ENCODE results near the gene FPGT. TPM values are rescaled to one million over a fixed set of nuclear protein-coding genes. Genes with fewer than 3 reads are reported as not detected.
"Not testable (repeated sequence)": the region's sequence is repeated elsewhere in the genome, so short reads cannot be mapped to it uniquely, and the experiment has no call there.

The FPGT gene
- 14.9 TPM for total RNA-seq
- long read RNA-seq, transcript FPGT-202 (4 exons, 3,254 nt): major isoform, 13 of 13 reads
- long read RNA-seq, partial matches to known transcripts: 0 of 13 reads
- long read RNA-seq, other reads (novel, unspliced or antisense): 0 of 13 reads

GRCh38 chr1:74197657-74198552 lies at the start of gene FPGT, which contains the start of gene LRRIQ3:
TSS of gene FPGT (plus strand) at chr1:74198242. CDS start at chr1:74198279, 37 bp downstream.
TSS of gene LRRIQ3 (minus strand) at chr1:74198176. CDS start at chr1:74183684, 14,492 bp downstream.
- DNase-seq (ENCODE audit: low spot score): peak; percentile 96

DNA sequence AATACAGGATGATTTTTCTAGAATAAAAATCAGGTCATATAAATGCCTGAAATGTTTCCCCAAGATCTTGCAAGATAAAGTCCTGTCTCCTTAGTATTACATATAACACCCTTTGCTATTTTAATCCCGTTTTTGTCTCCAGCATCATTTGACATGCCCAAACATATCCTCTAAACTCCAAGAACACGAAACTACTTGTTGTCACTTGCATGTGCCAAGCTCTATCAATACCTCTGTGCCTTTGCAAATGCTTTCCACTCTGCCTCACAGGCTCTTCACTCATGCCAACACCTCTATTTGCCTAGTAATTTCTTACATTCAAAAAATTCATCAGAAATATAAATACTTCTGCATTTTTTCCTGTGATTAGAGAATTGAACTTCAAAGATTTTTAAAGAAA lies 38.0 kb upstream of the FPGT start:
- intact Hi-C loops (cut with DNase I): no loop called here
- no peak for DNase-seq (ENCODE audit: low spot score)

More at GRCh38 chr1:74197657-74198552, at the start of gene FPGT, which contains the start of gene LRRIQ3:
- intact Hi-C loops (cut with DNase I): loop anchor here (2.0 kb wide), 1 partner anchor 273 kb away; no protein-coding TSS in a partner anchor

GRCh38 chr1:74161497-74161896 lies 36.5 kb upstream of the FPGT start:
- no peak for DNase-seq (ENCODE audit: low spot score)
- intact Hi-C loops (cut with DNase I): no loop called here

DNA sequence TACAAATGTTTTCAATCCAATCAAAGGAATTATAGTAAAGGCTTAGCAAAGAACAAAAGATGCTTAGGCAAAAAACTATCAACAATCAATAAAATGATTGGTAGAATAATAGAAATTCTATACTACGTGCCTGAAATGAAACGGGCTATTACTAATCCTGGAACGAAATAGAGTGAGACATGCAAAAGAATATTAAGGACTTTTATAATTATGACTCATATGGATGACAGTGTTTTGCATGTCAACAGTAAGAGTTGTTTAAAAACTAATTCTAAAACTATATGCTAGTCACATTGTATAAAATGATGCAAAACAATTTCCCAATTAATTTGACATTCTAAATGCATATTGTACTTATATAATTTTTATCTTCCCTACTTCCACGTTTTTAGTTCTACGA lies 35.7 kb upstream of the FPGT start:
- intact Hi-C loops (cut with DNase I): no loop called here
- no peak for DNase-seq (ENCODE audit: low spot score)

DNA sequence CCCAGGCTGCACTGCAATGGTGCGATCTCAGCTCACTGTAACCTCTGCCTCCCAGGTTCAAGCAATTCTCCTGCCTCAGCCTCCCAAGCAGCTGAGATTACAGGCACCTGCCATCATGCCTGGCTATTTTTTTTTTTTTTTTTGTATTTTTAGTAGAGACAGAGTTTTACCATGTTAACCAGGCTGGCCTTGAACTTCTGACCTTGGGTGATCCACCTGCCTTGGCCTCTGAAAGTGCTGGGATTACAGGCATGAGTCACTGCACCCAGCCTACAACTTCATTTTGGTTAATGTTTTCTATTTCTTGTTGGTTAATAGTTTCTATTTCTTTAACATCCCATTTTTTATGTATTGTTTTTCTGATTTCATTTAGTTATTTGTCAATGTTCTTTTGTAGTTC lies 23.6 kb upstream of the FPGT start:
- DNase-seq (ENCODE audit: low spot score); intact Hi-C loops (cut with DNase I): not testable (repeated sequence)

DNA sequence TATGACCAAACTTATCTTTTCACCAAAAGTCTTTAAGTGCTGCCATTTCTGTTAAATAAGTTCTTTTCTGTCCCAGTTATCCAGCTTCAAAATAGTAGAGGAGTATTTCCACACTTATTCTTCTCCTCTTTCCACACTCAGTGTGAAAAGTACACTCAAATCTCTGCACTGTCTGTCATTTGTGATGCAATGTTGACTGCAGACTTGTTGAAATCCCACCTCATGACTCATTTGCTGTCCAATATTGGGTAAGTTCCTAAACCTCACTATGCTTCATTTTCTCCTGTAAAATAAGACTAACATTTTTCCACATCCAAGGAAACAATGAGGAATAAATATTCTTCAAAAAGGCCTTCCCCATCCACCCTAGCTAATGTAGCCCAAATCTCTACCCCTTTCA lies 17.6 kb upstream of the FPGT start:
- intact Hi-C loops (cut with DNase I): no loop called here

DNA sequence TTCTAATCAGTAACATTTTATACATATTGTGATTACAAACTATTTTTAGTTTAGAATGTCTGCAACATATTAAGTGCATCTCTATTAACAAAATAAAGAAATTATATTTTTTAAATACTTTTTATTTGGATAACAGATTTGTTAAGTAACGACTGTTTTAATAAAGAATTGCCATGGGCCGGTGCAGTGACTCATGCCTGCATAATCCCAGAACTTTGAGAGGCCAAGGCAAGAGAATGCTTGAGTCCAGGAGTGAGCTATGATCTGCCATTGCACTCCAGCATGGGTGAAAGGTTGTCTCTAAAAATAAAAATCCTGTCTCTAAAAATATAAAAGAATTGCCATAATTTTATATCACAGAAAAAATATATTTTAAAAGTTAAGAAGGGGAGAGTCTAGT lies 4.1 kb upstream of the FPGT start:
- intact Hi-C loops (cut with DNase I): no loop called here
- DNase-seq (ENCODE audit: low spot score): no peak

More for the DNA sequence above, 17.6 kb upstream of the FPGT start:
- no peak for DNase-seq (ENCODE audit: low spot score)

- intact Hi-C loops (cut with DNase I): no loop called here
- DNase-seq (ENCODE audit: low spot score): no peak
These were observed 2.7 kb upstream of the FPGT start for GRCh38 chr1:74195339-74195738.

- no peak for DNase-seq (ENCODE audit: low spot score)
- intact Hi-C loops (cut with DNase I): no loop called here
These were observed 787 bp upstream of the FPGT start for GRCh38 chr1:74197255-74197654.

DNA sequence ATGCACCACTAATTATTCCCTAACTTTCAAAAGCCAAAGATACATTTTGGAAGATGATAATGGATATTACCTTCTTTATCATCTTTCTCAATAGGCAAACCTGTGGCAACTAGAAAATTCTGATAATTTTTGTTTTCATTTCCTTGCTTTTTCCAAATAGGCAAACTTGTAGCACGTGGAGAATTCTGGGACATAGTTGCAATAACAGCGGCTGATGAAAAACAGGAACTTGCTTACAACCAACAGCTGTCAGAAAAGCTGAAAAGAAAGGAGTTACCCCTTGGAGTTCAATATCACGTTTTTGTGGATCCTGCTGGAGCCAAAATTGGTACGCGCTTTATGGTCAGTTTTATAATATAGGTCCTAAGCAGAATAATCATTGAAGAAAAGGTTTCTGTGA lies 1.5 kb downstream of the FPGT start:
- no peak for DNase-seq (ENCODE audit: low spot score)
- intact Hi-C loops (cut with DNase I): loop anchor here (2.0 kb wide), 1 partner anchor 271 kb away; no protein-coding TSS in a partner anchor

- intact Hi-C loops (cut with DNase I): no loop called here
- DNase-seq (ENCODE audit: low spot score): no peak
These were observed 7.2 kb downstream of the FPGT start for GRCh38 chr1:74205266-74205665.

DNA sequence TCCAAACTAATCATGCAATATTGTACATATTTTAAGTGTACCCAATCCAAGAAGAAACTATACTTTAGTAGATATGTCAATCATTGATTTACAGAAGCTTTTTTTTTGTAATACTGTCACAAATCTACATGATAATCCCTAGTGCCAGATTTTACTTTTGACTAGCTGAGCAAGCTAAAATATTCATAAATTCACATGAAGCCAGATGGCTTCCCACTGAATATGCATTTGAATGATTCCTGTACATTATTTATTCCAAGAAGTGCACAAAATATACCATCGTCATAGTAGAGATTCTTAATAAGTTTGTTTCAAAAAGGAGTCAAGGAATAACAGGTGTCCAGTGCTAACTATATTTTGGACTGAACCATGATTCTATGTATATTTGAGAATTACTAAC lies 17.2 kb downstream of the FPGT start:
- intact Hi-C loops (cut with DNase I): no loop called here
- no peak for DNase-seq (ENCODE audit: low spot score)

- DNase-seq (ENCODE audit: low spot score): no peak
- intact Hi-C loops (cut with DNase I): no loop called here
These were observed 24.7 kb downstream of the FPGT start for GRCh38 chr1:74222701-74223100.

DNA sequence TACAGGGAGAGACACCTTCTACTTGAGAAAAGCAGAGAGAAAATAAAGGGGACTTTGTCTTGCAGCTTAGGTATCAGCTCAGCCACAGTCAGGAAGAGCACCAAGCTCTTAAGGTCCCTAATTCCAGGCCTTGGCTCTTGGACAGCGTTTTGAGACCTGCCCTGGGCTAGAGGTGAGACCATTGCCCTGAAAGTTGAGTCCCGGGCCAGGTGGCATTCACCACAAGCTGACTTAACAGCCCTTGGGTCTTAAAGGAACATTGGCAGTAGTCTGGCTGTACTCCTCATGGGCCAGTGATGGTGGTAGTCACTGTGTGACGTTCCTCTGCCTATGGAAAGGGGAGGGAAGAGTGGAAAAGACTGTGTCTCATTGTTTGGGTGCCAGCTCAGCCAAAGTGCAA lies 25.4 kb downstream of the FPGT start:
- intact Hi-C loops (cut with DNase I): no loop called here
- DNase-seq (ENCODE audit: low spot score): no peak

- intact Hi-C loops (cut with DNase I): loop anchor here (5.0 to 10.0 kb wide), 2 partner anchors 127 to 230 kb away; no protein-coding TSS in a partner anchor
- no peak for DNase-seq (ENCODE audit: low spot score)
These were observed 37.1 kb downstream of the FPGT start, which contains the start of gene TNNI3K for GRCh38 chr1:74235153-74235552. TSS of gene TNNI3K (plus strand) at chr1:74235387. CDS start at chr1:74235452, 65 bp downstream.

- intact Hi-C loops (cut with DNase I): loop anchor here (5.0 to 10.0 kb wide), 2 partner anchors 126 to 228 kb away; no protein-coding TSS in a partner anchor
- no peak for DNase-seq (ENCODE audit: low spot score)
These were observed 38.4 kb downstream of the FPGT start for GRCh38 chr1:74236440-74236839.

DNA sequence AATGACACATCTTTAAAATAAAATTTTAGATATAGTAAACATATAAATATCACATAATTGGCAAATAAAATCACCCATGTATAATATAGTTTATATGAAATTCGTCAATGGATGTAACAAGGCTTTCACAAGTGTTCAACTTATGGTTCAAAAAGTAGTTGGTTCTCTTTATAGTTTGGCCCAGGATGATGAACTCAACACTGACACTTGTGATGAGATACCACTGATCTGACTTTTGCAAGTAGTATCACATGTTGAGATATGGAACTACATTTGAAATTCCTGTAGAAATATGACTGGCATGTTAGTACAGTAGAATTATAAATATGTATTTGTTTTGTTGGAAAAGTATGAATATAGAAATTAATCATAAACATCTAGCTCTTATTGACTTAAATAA lies 39.0 kb downstream of the FPGT start:
- no peak for DNase-seq (ENCODE audit: low spot score)
- intact Hi-C loops (cut with DNase I): loop anchor here (5.0 to 10.0 kb wide), 2 partner anchors 125 to 228 kb away; no protein-coding TSS in a partner anchor

DNA sequence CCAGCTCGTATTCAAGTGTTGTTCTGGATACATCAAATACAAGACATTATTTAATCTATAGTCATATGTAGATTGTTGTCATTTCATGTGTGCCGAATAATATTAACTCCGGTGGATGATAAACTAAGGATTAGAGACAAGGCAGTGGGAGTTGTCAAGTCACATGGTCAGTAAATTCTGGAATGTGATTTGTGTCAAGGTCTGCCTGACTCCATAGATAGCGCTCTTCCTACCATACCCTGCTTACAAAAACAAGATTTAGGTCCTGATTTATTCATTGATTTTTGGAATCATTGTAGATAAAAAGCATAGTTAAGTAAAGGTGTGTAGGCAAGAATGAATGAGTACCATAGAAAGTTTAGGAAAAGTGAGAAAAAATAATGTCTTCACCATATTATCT lies 39.7 kb downstream of the FPGT start:
- DNase-seq (ENCODE audit: low spot score): no peak
- intact Hi-C loops (cut with DNase I): loop anchor here (5.0 to 10.0 kb wide), 2 partner anchors 125 to 227 kb away; no protein-coding TSS in a partner anchor

DNA sequence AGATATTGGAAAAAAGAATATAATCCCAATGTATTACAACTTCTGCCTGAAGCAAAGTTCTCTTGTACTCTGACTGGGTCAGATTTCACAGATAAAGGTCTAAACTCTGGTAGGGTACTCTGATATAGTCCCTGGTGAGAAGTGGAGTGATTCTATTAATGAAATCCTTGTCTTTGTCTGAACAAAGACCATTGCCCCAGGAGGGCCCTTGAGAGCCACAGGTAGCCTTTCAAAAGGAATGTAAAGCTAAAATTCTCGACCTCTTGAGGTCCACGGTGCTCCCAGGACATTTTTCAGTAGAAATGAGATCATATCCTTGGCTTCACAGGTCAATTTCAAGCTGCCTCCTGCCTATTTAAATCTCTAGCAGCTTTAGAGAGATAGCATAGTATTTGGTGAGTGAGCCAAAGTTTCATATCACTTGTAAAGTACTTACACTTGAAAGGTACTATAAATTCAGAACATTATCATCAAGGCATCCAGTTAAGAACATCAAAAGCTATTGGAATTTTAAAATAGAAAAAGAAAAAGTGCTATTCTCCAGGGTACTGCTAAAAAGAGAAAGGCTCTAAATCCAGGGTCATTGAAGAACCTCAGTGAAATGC lies 47.2 kb downstream of the FPGT start:
- DNase-seq (ENCODE audit: low spot score): no peak
- intact Hi-C loops (cut with DNase I): no loop called here

GRCh38 chr1:74246315-74246714 lies 48.3 kb downstream of the FPGT start:
- DNase-seq (ENCODE audit: low spot score): no peak
- intact Hi-C loops (cut with DNase I): no loop called here
